Umbilical cord (tissue), 2 donors: Measurements from ENCODE around the gene DHX38. TPM values are rescaled to one million over a fixed set of nuclear protein-coding genes. Genes with fewer than 3 reads are reported as not detected.
"Not testable (repeated sequence)": the region's sequence is repeated elsewhere in the genome, so short reads cannot be mapped to it uniquely, and the experiment has no call there.

Source experiments
- DNase-seq: peaks from one replicate; pipeline ENCODE4 v3.0.0-alpha.2; 2015; ENCODE audit warnings: low spot score
- total RNA-seq: library from RNA; depleted of rRNA; stranded (reverse); fragments of >200 nt; gene quantifications from one replicate; pipeline ENCODE4 v1.2.3, GENCODE V29; 2014; ENCODE audit warnings: low replicate concordance; ENCODE audit not compliant: insufficient read depth

DHX38 gene
- 63.6 TPM for total RNA-seq

- DNase-seq = peak; percentile 100
Measured at GRCh38 chr16:72093448-72094265, at the start of gene DHX38, which contains the start of gene TXNL4B. TSS of gene DHX38 (plus strand) at chr16:72093847. CDS start at chr16:72096158, 2,311 bp downstream. TSS of gene TXNL4B (minus strand) at chr16:72093620. CDS start at chr16:72090749, 2,871 bp downstream.

- DNase-seq = no peak
Measured at GRCh38 chr16:72044296-72044695, 49.4 kb upstream of the DHX38 start.

GRCh38 chr16:72044825-72045359, 48.8 kb upstream of the DHX38 start:
- no peak for DNase-seq

- no peak for DNase-seq
Measured at GRCh38 chr16:72049110-72049509, 44.5 kb upstream of the DHX38 start.

- DNase-seq = no peak
Measured at GRCh38 chr16:72050769-72051464, 42.7 kb upstream of the DHX38 start.

- no peak for DNase-seq
Measured at GRCh38 chr16:72051818-72052217, 41.8 kb upstream of the DHX38 start.

GRCh38 chr16:72054254-72054847, 39.3 kb upstream of the DHX38 start, which contains the start of gene HP:
TSS of gene HP (plus strand) at chr16:72054505. CDS start at chr16:72054653, 148 bp downstream.
- not testable (repeated sequence) for DNase-seq

- DNase-seq = no peak
Measured at GRCh38 chr16:72055911-72056310, 37.7 kb upstream of the DHX38 start.

- DNase-seq = not testable (repeated sequence)
Measured at GRCh38 chr16:72057313-72057712, 36.3 kb upstream of the DHX38 start.

GRCh38 chr16:72059060-72059459, 34.6 kb upstream of the DHX38 start:
- DNase-seq = not testable (repeated sequence)

GRCh38 chr16:72060405-72060804, 33.2 kb upstream of the DHX38 start:
- no peak for DNase-seq

- no peak for DNase-seq
Measured at GRCh38 chr16:72061564-72061963, 32.1 kb upstream of the DHX38 start.

GRCh38 chr16:72064361-72064894, 29.2 kb upstream of the DHX38 start:
- DNase-seq = no peak

GRCh38 chr16:72066747-72067146, 26.9 kb upstream of the DHX38 start:
- DNase-seq = peak; percentile 39

- DNase-seq = no peak
Measured at GRCh38 chr16:72068930-72069329, 24.7 kb upstream of the DHX38 start.

GRCh38 chr16:72072514-72073342, 20.9 kb upstream of the DHX38 start:
- DNase-seq = peak; percentile 57

- DNase-seq = no peak
Measured at GRCh38 chr16:72073560-72074230, 20.0 kb upstream of the DHX38 start.

GRCh38 chr16:72075067-72075466, 18.6 kb upstream of the DHX38 start:
- DNase-seq = not testable (repeated sequence)

- not testable (repeated sequence) for DNase-seq
Measured at GRCh38 chr16:72076991-72077706, 16.5 kb upstream of the DHX38 start.
